Erythroblast (primary cell): Measurements from ENCODE around the gene CD320.
"Not testable (repeated sequence)": the region's sequence is repeated elsewhere in the genome, so short reads cannot be mapped to it uniquely, and the experiment has no call there.

Experiments
- DNase-seq, 2 experiments: peaks; one replicate each; lab custom pipeline; 2025; lab: John Stamatoyannopoulos, UW
- GATA1 ChIP-seq: IDR thresholded peaks from 2 replicates; pipeline ENCODE4 v1.6.1; 2011; ENCODE audit warnings: low read depth, mild to moderate bottlenecking, control low read depth, low read length, moderate library complexity
- POLR2A ChIP-seq: IDR thresholded peaks from 2 replicates; pipeline ENCODE4 v1.6.1; 2011; ENCODE audit warnings: mild to moderate bottlenecking, low read length

CD320 gene

DNA sequence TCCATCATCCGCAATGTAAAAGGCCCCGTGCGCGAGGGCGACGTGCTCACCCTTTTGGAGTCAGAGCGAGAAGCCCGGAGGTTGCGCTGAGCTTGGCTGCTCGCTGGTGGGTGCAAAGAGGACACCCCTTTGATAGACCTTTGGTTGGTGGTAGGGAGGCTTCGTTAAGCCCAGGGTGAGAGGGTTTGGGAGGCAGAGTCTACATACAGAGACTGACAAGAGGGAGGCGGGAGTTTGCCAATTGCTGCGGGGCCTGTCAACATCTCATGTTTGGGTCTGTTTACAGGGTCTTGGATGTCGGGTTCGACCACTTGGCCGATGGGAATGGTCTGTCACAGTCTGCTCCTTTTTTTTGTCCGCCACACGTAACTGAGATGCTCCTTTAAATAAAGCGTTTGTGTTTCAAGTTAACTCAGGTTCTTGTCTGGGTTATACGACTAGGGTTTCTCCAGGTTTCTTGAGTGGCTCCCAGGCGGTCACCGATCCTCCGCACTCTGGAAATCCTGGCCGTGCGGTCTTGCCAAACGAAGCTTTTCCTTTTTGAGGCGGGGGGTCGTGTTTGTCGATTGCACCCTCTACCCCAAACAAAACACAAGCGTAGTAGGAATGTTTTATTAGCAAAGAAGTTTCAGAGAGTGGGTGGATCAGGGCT lies 14.0 kb upstream of the CD320 start:
- TF ChIP-seq POLR2A: no peak
- peak; percentile 54 to 68 for DNase-seq

DNA sequence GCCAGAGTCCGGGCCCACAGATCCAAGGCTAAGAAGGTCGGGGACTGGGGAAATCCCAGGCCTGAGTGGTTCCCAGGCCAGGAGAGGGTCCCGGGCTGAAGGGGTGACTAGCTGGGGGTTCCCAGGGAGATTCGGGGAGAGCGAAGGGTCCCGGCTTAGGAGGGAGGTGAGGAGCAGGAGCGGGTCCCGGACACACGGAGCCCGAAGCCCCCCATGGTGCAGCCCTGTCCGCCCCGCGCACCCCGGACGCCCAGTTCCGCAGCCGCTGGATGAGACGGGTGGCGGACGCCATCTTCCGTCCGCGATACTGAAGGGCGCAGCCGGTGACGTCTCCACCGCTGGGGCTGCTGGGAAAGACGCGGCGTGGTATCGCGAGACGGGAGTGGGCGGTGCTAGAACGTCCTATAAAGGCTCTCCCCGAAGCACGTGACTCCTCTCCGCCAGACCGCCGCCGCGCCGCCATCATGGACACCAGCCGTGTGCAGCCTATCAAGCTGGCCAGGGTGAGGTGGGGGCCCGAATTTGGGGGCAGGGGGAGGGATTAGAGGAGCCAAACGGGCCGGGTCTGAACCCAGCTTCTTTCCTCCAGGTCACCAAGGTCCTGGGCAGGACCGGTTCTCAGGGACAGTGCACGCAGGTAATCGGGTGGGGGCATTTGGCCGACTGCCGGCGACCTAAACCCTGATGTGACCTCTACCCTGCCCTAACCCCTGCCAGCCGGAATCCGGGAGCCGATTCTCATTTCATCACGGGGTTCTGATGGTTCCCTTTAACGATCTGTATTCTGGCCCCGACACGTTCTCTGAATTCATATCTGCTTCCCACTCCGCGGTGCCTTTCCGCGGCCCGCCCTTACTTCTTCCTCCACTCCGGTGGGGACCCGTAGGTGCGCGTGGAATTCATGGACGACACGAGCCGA lies 13.2 kb upstream of the CD320 start, which contains the start of the genes NDUFA7 and RPS28:
TSS of gene NDUFA7 (minus strand) at position 309 of the 919 bp plus-strand sequence. CDS start at position 292, 17 bp downstream.
TSS of gene RPS28 (plus strand) at position 430 of the 919 bp plus-strand sequence. CDS start at position 465, 35 bp downstream.
- peak; percentile 97 for TF ChIP-seq POLR2A
- TF ChIP-seq GATA1: no peak
- DNase-seq: peak; percentile 98 to 99

GRCh38 chr19:8320564-8321066 lies 12.5 kb upstream of the CD320 start:
- DNase-seq: peak; percentile 61 to 63
- TF ChIP-seq GATA1 (no peak), POLR2A (no peak)

DNA sequence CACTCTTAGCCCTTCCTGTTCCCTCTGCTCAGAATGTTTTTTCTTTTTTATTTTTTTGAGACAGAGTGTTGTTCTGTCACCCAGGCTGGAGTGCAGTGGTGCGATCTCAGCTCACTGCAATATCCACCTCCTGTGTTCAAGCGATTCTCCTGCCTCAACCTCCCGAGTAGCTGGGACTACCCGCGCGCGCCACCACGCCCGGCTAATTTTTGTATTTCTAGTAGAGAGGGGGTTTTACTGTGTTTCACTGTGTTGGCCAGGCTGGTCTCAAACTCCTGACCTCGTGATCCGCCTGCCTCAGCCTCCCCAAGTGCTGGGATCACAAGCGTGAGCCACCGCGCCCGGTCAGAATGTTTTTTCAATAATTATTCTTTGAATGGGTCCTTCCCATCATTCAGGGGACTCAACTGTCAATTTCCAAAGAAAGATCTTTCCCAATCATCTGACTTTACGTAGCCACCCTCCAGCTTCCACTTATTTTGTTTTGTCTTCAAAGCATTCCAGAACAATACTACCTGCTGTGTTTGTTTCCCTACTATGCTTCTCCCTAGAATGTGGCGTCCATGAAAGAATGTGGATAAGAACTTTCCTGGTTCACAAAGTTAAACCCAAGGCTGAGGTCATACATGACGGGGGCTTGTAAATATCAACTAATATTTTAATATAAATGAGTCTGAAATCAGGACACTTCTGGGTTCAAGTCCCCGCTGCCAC lies 11.8 kb upstream of the CD320 start:
- no peak for DNase-seq
- TF ChIP-seq GATA1 (no peak), POLR2A (no peak)

DNA sequence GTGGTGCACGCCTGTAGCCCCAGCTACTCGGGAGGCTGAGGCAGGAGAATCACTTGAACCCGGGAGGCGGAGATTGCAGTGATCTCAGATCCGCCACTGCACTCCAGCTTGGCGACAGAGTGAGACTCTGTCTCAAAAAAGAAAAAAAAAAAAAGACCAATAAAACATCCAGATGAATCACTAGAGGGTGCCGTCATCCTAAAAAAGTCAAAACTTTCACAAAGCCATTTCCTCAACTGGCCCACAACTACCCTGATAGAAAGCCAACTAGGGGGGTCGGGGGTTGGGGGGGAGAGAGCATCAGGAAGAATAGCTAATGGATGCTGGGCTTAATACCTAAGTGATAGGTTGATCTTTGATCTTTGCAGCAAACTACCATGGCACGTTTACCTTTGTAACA lies 10.7 kb upstream of the CD320 start:
- not testable (repeated sequence) for DNase-seq

DNA sequence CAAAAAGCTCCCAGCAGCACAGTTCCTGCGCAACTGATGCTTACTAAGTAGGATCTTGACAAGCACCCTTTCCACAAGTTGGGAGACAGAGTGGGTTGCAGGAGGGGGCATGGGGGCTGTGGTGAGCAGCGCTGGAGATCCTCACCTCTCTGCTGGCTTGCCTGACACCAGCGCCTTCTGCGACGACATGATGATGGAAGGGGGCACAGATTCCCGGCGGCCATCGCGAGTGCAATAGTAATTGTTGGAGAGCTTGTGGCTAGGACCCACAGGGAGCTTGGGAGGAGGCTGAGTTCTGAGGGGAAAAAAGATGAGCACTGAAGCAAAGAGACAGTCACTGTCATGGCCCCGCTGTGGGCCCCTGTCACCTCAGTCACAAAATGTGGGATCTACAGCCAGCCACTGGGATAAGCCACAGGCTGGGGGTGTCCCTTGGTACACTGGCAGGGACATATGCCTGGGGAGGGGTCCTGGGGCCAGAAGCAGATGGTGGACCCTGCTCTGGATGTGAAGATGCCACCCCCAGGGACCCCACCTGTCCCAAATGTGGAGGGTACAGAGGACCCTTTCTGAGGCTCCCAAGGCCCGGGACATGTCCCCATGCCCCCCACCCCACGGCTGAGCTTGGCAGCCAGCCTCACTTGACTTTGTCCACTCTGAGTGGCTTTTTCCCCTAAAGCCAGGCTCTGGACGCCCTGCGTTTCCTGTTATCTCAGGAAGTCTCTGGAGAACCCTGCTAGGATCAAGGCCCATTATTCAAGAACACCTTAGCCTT lies 8.4 kb upstream of the CD320 start:
- no peak for TF ChIP-seq GATA1
- no peak for TF ChIP-seq POLR2A
- no peak for DNase-seq

GRCh38 chr19:8314981-8315640 lies 7.0 kb upstream of the CD320 start:
- DNase-seq: not testable (repeated sequence)

GRCh38 chr19:8311461-8312260 lies 3.5 kb upstream of the CD320 start:
- DNase-seq: peak; percentile 47 to 67
- TF ChIP-seq GATA1: no peak
- TF ChIP-seq POLR2A: no peak

- no peak for TF ChIP-seq POLR2A
- TF ChIP-seq GATA1: no peak
- no peak for DNase-seq
Measured at GRCh38 chr19:8310342-8311055, 2.3 kb upstream of the CD320 start.

DNA sequence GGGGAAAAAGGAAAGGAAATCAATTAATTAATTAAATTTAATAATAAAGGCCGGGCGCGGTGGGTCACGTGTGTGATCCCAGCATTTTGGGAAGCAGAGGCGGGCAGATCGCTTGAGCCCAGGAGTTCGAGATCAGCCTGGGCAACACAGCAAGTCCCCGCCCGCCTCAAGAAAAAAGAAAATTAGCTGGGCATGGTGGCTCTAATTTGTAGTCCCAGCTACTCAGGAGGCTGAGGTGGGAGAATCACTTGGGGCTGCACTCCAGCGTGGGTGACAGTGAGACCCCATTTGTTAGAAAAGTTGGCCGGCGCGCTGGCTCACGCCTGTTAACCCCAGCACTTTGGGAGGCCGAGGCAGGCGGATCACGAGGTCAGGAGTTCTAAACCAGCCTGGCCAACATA lies 733 bp upstream of the CD320 start:
- no peak for TF ChIP-seq POLR2A
- no peak for TF ChIP-seq GATA1
- DNase-seq: no peak

DNA sequence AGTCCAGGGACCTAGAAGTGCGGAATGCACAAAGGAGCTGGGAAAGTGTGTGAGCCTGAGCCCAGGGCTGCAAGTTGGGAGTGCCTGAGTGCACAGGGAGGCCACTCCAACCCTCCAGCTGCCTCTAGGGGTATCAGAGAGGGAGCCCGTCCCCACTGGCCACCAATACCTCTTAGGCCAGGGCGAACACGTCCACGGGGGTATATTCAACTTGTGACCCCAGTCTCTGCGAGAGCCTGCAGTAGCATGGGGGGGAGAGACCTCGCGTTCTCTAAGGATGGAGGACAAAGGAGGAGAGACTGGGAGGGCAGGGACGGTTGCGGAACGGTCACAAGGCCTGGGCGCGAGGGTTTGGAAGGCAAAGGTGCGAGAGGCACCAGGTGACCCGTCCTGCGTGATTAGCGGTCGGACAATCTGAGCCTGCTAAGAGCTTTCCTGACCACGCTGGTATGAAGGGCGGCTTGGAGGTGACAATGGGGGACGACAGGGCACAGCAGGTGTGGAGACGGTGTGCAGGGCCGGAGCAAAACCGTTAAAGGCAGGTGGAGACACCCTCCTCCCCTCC lies 676 bp downstream of the CD320 start:
- peak in 1 of 2 experiments; percentile 41 for DNase-seq
- TF ChIP-seq POLR2A: no peak
- no peak for TF ChIP-seq GATA1
